ENCODE results near the gene CCR7.

DNA sequence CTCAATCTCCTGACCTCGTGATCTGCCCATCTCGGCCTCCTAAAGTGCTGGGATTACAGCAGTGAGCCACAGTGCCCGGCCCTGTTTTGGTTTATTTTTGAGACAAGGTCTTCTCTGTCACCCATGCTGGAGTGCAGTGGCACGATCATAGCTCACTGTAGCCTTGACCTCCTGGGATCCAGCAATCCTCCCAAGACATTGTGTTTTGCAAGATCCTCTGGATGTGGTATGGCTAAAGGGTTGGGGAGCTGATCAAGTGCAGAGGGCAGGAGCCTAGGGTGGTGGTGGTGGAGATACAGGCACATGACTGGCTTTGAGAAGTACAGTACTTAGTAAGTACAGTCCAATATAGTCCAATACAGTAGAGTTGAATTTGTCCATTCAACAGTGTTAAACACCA, 47.3 kb downstream of the CCR7 start:
- TF ChIP-seq EZH2 (IDR thresholded peaks at IDR 0.05; ENCODE audit: insufficient read depth, poor library complexity, severe bottlenecking): no peak
- TF ChIP-seq EZH2phosphoT487 (IDR thresholded peaks at IDR 0.05; ENCODE audit: insufficient read depth, low read depth): no peak

All from GM23248 (cell line).